Left lung (tissue), 10 donors: ENCODE measurements around the gene SHCBP1L. TPM values are rescaled to one million over a fixed set of nuclear protein-coding genes. Genes with fewer than 3 reads are reported as not detected.

Experiments
- ATAC-seq: fragments of 200-7000 bp; cut with Tn5 transposase; one replicate; pipeline ENCODE4 v1.9.1; 2020; ENCODE audit warnings: moderate library complexity
- DNase-seq, 4 donors: peaks; one replicate each; pipeline ENCODE4 v3.0.0-alpha.2; 2013 to 2020
- H3K27ac ChIP-seq, 2 donors: fragments of 200-600 bp; sonication (generic) in 1 of 2; one replicate each; pipeline versions ENCODE4 v1.5.0 to v1.8.0; 2020 to 2021
- H3K27me3 ChIP-seq, 2 donors: fragments of 200-600 bp; sonication (generic) in 1 of 2; one replicate each; pipeline versions ENCODE4 v1.5.0 to v1.8.0; 2020 to 2021
- H3K36me3 ChIP-seq, 2 donors: fragments of 200-600 bp; sonication (generic) in 1 of 2; one replicate each; pipeline versions ENCODE4 v1.5.0 to v1.8.0; 2020 to 2021
- H3K4me1 ChIP-seq, 2 donors: fragments of 200-600 bp; one replicate each; pipeline ENCODE4 v1.8.0; 2021
- H3K4me3 ChIP-seq, 2 donors: fragments of 200-600 bp; sonication (generic) in 1 of 2; one replicate each; pipeline versions ENCODE4 v1.5.0 to v1.8.0; 2020 to 2021; ENCODE audit warnings: mild to moderate bottlenecking in 1 of 2
- H3K9me3 ChIP-seq, 2 donors: fragments of 200-600 bp; sonication (generic) in 1 of 2; one replicate each; pipeline versions ENCODE4 v1.5.0 to v1.8.0; 2020 to 2021
- intact Hi-C, 2 donors: fragments of 100-400 bp; cut with DNase I; formaldehyde crosslinking; loops; one replicate each; pipeline versions ENCODE4 v1.11.2 to v1.14.2; 2022
- polyA plus RNA-seq, 6 donors: library from polyadenylated mRNA; unstranded; fragments of 120-200 nt; gene quantifications; one replicate each; pipeline ENCODE4 v1.2.1, GENCODE V29; 2013; ENCODE audit not compliant: insufficient read length in 6 of 6
- total RNA-seq, 2 donors: library from RNA; stranded (reverse); fragmentation: NEBNext Ultra II Directional; extraction: Animal tissue kit (Norgen Biotek cat#: 25700); gene quantifications; one replicate each; pipeline ENCODE4 v1.2.1, GENCODE V29; 2021
- TF ChIP-seq, protein P1 (sequence below), 2 donors: fragments of 200-600 bp; sonication (generic) in 1 of 2; IDR thresholded peaks; one replicate each; pipeline versions ENCODE4 v1.5.0 to v1.8.0; 2021; ENCODE audit warnings: antibody characterized with exemption in 2 of 2
- donor health status: DM: no; HTN: yes; CAD: no.
- donor health status: DM: no; HTN: no; CAD: no.

Gene SHCBP1L
- total and polyA plus RNA-seq, 8 donors, result 0.27 to 0.86 (median 0.58) TPM; not detected in 2

DNA sequence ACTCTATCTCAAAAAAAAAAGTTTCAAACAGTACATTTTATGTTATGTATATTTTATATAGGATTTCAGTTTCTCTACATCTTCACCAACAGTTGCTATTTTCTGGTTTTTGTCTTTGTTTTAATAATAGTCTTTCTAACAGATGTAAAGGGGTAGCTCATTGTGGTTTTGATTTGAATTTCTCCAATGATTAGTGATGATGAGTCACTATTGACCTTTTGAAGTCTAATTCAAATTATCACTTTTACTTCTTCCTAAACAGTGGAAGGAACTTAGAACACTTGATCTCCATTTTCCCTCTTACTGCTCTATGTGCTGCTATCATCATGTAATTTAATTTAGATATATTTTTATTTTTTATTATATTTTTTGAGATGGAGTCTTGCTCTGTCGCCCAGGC lies 31.7 kb upstream of the SHCBP1L start:
- Histone ChIP-seq H3K36me3 (no peaks in the 10 kb centered on the region), H3K4me1 (no peaks in the 10 kb centered on the region), H3K27me3 (no peaks in the 10 kb centered on the region), H3K9me3 (no peaks in the 10 kb centered on the region), H3K27ac (no peak overlapping the region), H3K4me3 (no peak overlapping the region)
- intact Hi-C loops, result no loop called here
- DNase-seq (no peak), ATAC-seq (no peak)
- TF ChIP-seq, protein P1, sequence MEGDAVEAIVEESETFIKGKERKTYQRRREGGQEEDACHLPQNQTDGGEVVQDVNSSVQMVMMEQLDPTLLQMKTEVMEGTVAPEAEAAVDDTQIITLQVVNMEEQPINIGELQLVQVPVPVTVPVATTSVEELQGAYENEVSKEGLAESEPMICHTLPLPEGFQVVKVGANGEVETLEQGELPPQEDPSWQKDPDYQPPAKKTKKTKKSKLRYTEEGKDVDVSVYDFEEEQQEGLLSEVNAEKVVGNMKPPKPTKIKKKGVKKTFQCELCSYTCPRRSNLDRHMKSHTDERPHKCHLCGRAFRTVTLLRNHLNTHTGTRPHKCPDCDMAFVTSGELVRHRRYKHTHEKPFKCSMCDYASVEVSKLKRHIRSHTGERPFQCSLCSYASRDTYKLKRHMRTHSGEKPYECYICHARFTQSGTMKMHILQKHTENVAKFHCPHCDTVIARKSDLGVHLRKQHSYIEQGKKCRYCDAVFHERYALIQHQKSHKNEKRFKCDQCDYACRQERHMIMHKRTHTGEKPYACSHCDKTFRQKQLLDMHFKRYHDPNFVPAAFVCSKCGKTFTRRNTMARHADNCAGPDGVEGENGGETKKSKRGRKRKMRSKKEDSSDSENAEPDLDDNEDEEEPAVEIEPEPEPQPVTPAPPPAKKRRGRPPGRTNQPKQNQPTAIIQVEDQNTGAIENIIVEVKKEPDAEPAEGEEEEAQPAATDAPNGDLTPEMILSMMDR (IDR thresholded peaks at IDR 0.05), result no peak

DNA sequence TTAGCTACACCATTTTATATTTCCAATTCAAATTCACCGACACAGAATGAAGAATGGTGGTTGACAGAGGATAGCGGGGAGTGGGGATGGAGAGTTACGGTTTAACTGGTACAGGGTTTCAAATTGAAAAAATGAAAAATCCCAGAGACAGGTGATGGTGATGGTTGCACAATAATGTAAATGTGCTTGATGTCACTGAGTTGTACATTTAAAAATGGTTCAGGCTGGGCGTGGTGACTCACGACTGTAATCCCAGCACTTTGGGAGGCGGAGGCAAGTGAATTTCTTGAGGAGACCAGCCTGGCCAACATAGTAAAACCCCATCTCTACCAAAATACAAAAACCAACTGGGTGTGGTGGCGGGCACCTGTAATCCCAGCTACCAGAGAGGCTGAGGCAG lies 31.2 kb upstream of the SHCBP1L start:
- no peak overlapping the region for H3K27ac ChIP-seq
- intact Hi-C loops, result no loop called here
- H3K9me3 ChIP-seq, result no peaks in the 10 kb centered on the region
- no peaks in the 10 kb centered on the region for H3K27me3 ChIP-seq
- no peaks in the 10 kb centered on the region for H3K4me1 ChIP-seq
- no peaks in the 10 kb centered on the region for H3K36me3 ChIP-seq
- TF ChIP-seq, protein P1 (IDR thresholded peaks at IDR 0.05), result no peak
- DNase-seq (no peak), ATAC-seq (no peak)
- H3K4me3 ChIP-seq, result no peak overlapping the region

DNA sequence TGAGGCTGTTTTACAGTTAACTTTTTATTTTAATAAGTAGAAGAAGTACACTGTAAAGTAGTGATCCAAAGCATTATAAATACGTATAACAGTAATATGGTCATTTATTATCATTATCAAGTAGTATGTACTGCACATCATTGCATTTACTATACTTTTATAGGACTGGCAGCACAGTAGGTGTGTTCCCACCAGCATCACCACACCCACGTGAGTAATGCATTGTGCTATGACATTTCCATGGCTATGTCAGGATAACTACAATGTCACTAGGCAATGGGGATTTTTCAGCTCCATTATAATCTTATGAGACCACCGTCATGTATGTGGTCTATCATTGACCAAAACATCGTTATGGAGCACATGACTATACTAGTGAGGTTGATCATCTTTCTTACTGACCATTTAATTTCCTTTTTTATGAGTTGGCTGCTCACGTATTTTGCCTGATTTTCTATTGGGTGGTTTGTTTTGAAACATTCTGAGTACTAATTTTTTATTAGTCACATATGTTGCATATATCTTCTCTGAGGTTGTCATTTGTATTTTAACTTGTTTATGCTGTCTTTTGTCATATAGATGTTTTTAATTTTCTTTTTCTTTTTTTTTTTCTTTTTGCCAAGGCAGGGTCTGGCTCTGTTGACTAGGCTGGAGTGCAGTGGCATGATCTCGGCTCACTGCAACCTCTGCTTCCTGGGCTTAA lies 25.3 kb upstream of the SHCBP1L start:
- H3K27ac ChIP-seq, result no peak overlapping the region
- DNase-seq, result no peak
- TF ChIP-seq, protein P1 (IDR thresholded peaks at IDR 0.05), result no peak

DNA sequence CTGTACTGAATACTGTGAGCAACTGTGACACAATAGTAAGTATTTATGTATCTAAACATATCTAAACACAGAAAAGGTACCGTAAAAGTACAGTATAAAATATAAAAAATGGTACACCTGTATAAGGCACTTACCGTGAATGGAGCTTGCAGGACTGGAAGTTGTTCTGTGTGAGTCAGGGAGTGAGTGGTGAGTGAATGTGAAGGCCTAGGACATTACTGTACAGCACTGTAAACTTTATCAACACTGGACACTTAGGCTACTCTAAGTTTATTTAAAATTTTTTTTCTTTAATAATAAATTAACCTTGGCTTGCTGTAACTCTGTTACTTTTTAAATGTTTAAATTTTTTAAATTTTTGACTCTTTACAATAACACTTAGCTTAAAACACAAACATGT lies 24.5 kb upstream of the SHCBP1L start:
- no peaks in the 10 kb centered on the region for H3K36me3 ChIP-seq
- DNase-seq (no peak), ATAC-seq (no peak)
- intact Hi-C loops, result no loop called here
- H3K27ac ChIP-seq, result no peak overlapping the region
- H3K9me3 ChIP-seq, result no peaks in the 10 kb centered on the region
- H3K4me1 ChIP-seq, result no peaks in the 10 kb centered on the region
- no peak overlapping the region for H3K4me3 ChIP-seq
- TF ChIP-seq, protein P1 (IDR thresholded peaks at IDR 0.05), result no peak
- no peaks in the 10 kb centered on the region for H3K27me3 ChIP-seq

More for the DNA sequence above, 25.3 kb upstream of the SHCBP1L start:
- no peak for ATAC-seq
- H3K4me1 ChIP-seq, result no peaks in the 10 kb centered on the region
- intact Hi-C loops, result no loop called here
- no peaks in the 10 kb centered on the region for H3K27me3 ChIP-seq
- H3K9me3 ChIP-seq, result no peaks in the 10 kb centered on the region
- no peaks in the 10 kb centered on the region for H3K36me3 ChIP-seq
- H3K4me3 ChIP-seq, result no peak overlapping the region

DNA sequence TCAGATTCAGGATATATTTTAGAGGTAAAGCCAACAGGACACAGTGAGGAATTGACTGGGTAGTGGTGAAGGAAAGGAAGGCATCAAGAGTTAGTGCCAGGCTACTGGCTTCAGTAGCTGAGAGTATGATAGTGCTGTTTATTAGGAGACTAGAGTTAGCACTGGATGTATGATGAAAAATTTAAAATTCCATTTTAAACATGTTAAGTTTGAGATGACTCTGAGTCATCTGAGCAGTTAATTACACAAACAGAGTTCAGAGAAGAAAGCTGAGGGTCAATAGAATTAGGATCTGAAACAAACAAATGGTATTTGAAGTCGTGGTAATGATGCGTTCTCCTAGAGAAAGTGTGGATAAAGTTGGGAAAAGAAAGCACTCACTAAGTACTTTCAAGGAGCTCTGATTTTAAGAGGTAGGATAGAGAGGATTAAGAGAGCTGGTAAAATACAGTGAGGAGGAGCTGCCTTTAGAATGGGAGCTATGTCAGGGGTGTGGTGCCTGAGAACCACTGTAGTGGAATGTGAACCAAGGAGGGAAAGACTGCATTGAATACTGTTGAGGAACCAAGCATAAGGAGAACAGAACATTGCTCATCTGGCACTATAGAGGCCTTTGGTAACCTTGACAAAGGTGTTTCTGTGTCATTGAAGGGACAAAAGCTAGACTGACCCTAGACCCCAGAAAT lies 21.7 kb upstream of the SHCBP1L start:
- H3K27me3 ChIP-seq, result no peaks in the 10 kb centered on the region
- TF ChIP-seq, protein P1 (IDR thresholded peaks at IDR 0.05), result no peak
- H3K36me3 ChIP-seq, result no peaks in the 10 kb centered on the region
- no peaks in the 10 kb centered on the region for H3K9me3 ChIP-seq
- DNase-seq (no peak), ATAC-seq (peak; percentile 70)
- no peak overlapping the region for H3K27ac ChIP-seq
- no peak overlapping the region for H3K4me3 ChIP-seq
- no peaks in the 10 kb centered on the region for H3K4me1 ChIP-seq
- intact Hi-C loops, result no loop called here
